GM12872 (cell line): ENCODE data around the gene TTN.

Experiments
- TF ChIP-seq, protein P1 (sequence below): IDR thresholded peaks from 3 replicates; pipeline ENCODE4 v1.5.1; 2011; ENCODE audit warnings: low read depth, mild to moderate bottlenecking, low read length, moderate library complexity; ENCODE audit not compliant: insufficient read depth

TTN gene

DNA sequence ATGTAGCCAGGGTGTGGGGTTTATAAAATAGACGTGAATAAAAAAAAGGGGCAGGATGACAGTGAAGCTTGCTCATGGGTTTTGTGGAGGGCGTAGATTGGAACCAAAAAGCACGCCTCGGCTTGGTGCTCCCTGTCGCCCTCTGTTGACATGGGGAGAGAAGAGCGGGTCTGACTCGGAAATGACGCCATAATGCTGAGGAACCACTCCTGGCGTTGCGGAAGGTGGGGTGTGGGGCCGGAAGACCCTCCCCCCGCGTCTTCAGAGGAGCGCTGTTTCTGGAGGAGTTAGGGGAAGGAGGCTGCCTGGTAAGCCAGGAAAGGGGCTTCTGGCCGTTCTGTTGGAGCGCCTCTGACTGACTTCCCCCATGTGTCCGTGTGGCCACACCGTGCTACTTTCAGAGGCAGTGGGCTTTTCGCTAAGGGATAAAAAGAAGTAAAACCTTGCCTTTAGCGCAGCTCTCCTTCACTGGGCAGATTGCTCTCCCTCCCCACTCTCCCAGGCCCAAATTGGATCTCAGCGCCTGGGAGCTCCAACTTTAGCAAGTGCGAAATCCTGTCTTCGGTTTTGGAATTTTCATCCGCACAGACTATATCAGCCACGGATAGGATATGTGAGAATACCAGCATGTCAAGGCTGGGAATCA lies 284.1 kb downstream of the TTN start:
- TF ChIP-seq, protein P1, sequence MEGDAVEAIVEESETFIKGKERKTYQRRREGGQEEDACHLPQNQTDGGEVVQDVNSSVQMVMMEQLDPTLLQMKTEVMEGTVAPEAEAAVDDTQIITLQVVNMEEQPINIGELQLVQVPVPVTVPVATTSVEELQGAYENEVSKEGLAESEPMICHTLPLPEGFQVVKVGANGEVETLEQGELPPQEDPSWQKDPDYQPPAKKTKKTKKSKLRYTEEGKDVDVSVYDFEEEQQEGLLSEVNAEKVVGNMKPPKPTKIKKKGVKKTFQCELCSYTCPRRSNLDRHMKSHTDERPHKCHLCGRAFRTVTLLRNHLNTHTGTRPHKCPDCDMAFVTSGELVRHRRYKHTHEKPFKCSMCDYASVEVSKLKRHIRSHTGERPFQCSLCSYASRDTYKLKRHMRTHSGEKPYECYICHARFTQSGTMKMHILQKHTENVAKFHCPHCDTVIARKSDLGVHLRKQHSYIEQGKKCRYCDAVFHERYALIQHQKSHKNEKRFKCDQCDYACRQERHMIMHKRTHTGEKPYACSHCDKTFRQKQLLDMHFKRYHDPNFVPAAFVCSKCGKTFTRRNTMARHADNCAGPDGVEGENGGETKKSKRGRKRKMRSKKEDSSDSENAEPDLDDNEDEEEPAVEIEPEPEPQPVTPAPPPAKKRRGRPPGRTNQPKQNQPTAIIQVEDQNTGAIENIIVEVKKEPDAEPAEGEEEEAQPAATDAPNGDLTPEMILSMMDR, result peak; percentile 97

DNA sequence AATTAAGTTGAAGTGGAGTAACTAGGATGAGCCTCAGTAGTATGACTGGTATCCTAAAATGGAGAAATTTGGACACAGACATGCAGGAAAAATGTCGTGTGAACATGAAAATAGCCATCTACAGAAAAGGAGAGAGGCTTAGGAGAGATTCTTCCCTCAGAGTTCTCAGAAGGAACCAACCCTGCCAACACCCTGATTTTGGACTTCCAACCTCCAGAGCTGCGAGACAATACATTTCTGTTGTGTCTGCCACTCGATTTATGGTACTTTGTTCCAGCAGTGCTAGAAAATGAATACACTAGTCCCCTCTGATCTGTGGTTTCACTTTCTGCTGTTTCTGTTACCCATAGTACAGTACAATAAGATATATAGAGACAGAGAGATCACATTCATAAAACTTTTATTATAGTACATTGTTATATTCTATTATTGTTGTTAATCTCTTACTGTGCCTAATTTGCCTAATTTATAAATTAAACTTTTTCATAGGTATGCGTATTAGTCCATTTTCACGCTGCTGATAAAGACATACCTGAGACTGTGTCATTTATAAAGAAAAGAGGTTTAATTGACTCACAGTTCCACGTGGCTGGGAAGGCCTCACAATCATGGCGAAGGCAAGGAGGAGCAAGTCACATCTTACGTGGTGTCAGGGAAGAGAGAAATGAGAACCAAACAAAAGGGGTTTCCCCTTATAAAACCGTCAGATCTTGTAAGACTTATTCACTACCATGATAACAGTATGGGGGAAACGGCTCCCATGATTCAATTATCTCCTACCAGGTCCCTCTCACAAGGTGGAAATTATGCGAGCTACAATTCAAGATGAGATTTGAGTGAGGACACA lies 285.7 kb downstream of the TTN start:
- TF ChIP-seq, protein P1, result no peak

DNA sequence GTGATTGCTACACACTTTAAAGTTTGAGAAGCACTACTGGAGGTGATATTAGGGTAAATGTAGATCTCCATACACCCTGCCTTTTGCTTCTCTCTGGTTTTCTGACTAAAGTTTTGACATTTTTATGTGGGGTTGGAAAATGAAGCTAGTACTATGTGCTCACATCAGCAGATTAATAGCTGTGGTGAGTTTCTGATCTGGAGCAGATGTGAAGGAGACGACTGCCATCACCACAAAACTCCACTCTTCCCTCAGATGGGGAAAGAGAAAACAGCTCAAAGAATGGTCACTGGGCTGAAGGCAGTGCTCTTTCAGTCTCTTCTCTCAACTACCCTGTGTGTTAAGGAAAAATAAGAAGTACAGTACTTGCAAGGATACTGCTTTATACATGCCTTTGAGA lies 289.7 kb downstream of the TTN start:
- TF ChIP-seq, protein P1, result no peak

DNA sequence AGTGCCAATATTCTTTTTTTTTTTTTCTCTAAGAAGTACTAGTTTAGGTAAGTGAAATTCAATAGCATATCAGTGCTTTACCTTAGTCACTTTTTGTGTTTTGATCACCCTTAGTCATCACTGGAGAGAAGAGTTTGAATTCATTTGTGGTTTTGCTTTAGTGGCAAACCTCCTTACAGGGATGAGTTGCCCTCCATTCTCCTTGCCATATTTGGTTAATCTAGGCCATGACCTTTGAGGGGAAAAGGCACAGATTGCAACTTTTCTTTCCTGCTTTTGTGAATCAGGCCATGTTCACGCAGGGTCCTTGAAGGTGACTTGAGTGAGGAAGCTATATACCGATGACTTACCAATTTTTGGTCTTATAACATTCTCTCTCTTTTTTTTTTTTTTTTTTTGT lies 292.6 kb downstream of the TTN start:
- TF ChIP-seq, protein P1, result no peak

DNA sequence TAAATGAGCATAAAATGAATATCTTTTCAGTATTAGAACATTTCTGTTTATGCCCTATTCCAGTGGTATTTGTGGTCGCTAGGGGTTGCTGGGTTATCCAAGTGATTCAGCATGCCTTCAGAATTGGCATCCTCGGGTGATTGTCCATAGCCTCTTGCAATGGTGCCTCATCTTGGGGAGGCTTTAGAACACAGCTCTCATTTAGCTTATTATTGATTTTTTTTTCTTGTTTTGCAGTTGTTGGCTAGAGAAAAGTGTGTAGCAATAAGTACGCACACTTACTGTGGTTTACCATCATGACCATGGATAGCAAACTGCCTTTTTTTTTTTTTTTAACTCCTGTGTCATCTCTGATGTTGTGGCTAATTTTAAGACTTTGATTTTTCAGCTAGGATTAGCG lies 293.3 kb downstream of the TTN start:
- TF ChIP-seq, protein P1, result no peak

DNA sequence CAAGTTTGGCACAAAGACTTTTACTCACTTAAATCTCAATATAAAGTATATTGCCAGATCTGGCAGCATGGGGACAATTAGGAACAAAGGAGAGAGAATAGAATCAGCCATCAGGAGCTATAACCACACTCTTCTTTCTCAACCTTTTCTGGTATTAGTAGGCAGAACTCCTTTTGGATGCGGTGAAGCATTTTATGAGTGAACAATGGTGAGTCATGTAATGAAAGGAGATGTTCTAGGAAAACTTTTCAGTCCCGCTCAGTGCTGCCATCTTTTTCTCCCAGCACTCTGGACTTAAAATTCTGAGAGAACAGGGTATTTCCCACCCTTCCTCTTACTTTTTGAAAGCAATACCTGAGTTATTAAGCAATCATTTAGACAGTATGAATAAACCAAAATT lies 294.7 kb downstream of the TTN start:
- TF ChIP-seq, protein P1, result no peak

DNA sequence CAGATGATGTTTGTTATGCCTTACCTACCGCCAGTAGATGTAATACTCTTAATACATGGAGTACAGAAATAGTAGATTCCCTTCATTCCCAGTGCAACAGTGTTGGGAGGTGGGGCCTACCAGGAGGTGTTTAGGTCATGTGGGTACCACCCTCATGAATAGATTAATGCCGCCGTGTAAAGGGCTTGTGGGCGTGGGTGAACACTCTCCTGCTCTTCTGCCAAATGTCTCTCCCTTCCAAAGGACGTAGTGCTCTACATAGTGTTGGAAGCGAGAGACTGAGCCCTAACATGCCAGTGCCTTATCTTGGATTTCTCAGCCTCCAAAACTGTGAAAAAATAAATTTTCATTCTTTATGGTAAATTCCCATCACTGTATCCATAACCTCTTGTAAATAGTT lies 296.8 kb downstream of the TTN start:
- TF ChIP-seq, protein P1, result no peak
